Stimulated activated naive CD8-positive, alpha-beta T cell treated with anti-CD3 and anti-CD28 coated beads, Interleukin-15, Interleukin-2, amounts not matched to agents 100 ng/mL and 50 ng/mL, for 24 hours (primary cell): ENCODE results near the gene WHAMM.
"Not testable (repeated sequence)": the region's sequence is repeated elsewhere in the genome, so short reads cannot be mapped to it uniquely, and the experiment has no call there.

Experiments used
- H3K27ac Mint-ChIP-seq: one replicate; pipeline ENCODE4 v1.8.0; 2021; ENCODE audit warnings: mild to moderate bottlenecking, mixed read lengths
- H3K27me3 Mint-ChIP-seq: one replicate; pipeline ENCODE4 v1.8.0; 2021; ENCODE audit warnings: mixed read lengths
- H3K36me3 Mint-ChIP-seq: one replicate; pipeline ENCODE4 v1.8.0; 2021; ENCODE audit warnings: low read depth, mixed read lengths
- H3K4me1 Mint-ChIP-seq: one replicate; pipeline ENCODE4 v1.8.0; 2021; ENCODE audit warnings: low read depth, mixed read lengths
- H3K4me3 Mint-ChIP-seq: one replicate; pipeline ENCODE4 v1.8.0; 2021; ENCODE audit warnings: mild to moderate bottlenecking, mixed read lengths
- H3K9me3 Mint-ChIP-seq: one replicate; pipeline ENCODE4 v1.8.0; 2021; ENCODE audit warnings: mixed read lengths

WHAMM gene

DNA sequence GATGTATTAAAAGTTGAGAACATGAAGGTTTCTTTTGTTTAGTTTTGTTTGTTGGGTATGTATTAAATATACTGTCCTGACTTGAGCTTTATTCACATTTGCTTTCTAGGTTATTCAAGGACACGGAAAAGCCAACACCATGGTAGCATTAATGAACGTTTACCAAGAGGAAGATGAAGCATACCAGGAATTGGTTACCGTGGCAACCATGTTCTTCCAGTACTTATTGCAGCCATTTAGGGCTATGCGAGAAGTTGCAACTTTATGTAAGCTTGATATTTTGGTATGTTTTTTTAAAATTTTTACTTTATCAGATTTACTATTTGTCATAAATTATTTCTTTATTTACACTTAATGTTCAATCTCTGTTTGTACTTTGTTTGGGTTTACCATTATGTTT is 3.6 kb downstream of the WHAMM start:
- H3K9me3 Mint-ChIP-seq: no peaks in the 10 kb centered on the region
- no peak overlapping the region for H3K4me3 Mint-ChIP-seq
- no peaks in the 10 kb centered on the region for H3K27me3 Mint-ChIP-seq
- H3K36me3 Mint-ChIP-seq: peaks cover 44% of the 10 kb centered on the region
- peaks cover 48% of the 10 kb centered on the region for H3K4me1 Mint-ChIP-seq
- H3K27ac Mint-ChIP-seq: no peak overlapping the region

DNA sequence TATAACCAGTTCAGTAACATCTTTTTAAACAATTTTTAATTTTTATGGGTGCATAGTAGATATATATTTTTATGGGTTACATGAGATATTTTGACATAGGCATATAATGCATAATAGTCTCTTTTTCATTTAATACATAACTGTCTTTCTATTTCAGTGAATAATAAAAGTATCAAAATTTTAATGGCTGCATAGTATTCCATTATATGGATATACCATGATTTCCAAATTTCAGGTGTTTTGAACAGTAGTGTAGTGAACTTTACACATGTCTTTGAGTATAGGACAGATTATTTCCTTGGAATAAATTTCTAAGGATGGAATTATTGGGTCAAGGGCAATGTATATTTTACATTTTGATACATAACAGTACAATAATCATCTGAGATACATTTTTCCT is 10.7 kb downstream of the WHAMM start:
- Mint-ChIP-seq H3K4me1 (no peaks in the 10 kb centered on the region), H3K27me3 (no peaks in the 10 kb centered on the region), H3K27ac (no peak overlapping the region), H3K4me3 (no peak overlapping the region), H3K9me3 (no peaks in the 10 kb centered on the region), H3K36me3 (peaks cover 59% of the 10 kb centered on the region)

DNA sequence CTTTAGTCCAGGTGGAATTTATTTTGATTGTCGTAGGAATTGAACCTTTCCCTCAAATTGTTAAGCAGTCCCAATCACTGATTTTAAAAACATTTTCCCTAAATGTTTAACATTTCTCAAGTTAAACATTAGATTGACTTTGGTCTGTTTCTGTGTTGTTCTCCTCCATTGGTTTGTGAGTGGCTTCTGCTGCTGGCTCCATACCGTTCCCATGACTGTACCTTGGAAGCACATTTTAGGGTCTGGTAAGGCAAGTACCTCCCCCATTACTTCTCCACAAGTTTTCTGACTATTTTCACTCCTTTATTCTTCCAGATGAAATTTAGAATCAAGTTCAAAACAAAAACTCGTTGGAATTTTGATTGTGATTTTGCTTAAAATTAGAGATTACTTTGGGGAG is 12.0 kb downstream of the WHAMM start:
- not testable (repeated sequence) for H3K27ac Mint-ChIP-seq, H3K27me3 Mint-ChIP-seq, H3K4me1 Mint-ChIP-seq, H3K9me3 Mint-ChIP-seq, H3K4me3 Mint-ChIP-seq
- H3K36me3 Mint-ChIP-seq: peaks cover 57% of the 10 kb centered on the region

DNA sequence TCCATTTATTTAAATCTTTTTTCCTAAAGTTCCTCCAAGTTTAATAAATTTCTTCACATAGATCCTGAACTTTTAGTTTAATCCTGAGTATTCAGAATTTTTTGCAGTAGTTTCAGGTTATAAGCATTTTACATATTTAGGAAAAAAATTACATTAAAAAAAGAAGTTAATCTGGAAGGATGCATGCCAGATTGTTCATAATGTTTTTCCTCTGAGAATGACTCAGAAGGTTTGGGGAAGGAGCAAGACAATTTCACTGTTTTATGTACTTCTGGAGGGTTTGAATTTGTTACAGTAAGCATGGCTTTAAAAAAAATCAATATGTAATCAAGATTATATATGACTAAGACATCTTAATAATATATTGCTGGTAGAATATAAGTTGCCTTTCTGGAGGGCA is 12.4 kb downstream of the WHAMM start:
- peaks cover 57% of the 10 kb centered on the region for H3K36me3 Mint-ChIP-seq
- not testable (repeated sequence) for H3K4me1 Mint-ChIP-seq, H3K9me3 Mint-ChIP-seq, H3K27me3 Mint-ChIP-seq, H3K4me3 Mint-ChIP-seq, H3K27ac Mint-ChIP-seq

DNA sequence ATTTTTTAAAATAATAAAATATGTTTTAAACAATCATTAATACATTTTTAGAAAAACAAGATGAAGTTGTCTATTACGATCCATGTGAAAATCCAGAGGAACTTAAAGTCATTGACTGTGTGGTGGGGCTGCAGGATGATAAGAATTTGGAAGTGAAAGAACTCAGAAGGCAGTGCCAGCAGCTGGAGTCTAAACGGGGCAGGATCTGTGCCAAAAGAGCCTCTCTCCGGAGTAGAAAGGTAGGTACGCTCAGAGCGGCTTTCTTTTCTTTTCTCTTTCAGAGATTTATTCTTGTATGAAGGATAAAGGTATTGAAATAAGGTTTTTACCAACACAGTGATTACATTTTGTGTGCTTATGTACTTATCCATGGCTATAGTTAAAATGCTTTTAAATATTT is 13.6 kb downstream of the WHAMM start:
- Mint-ChIP-seq H3K27ac (no peak overlapping the region), H3K4me3 (no peak overlapping the region), H3K27me3 (no peaks in the 10 kb centered on the region), H3K4me1 (no peaks in the 10 kb centered on the region), H3K9me3 (no peaks in the 10 kb centered on the region), H3K36me3 (peaks cover 59% of the 10 kb centered on the region)

DNA sequence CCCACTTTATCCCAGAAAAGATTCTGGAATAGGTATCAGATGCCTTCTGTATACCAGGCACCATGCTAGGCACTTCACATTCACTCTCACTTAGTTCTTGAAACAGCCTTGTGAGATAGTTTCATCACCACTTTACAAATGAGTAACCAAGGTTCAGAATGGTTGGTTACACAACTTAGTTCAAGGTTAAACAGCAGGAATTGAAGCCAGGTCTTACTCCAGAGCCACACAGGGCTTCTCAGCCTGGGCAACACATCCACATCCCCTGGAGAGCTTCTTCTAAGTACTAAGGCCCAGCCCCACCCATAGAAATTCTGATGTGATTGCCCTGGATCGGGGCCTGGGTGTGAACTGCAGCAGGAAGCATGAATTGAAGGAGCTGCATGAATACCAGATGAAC is 18.6 kb downstream of the WHAMM start:
- no peak overlapping the region for H3K27ac Mint-ChIP-seq

DNA sequence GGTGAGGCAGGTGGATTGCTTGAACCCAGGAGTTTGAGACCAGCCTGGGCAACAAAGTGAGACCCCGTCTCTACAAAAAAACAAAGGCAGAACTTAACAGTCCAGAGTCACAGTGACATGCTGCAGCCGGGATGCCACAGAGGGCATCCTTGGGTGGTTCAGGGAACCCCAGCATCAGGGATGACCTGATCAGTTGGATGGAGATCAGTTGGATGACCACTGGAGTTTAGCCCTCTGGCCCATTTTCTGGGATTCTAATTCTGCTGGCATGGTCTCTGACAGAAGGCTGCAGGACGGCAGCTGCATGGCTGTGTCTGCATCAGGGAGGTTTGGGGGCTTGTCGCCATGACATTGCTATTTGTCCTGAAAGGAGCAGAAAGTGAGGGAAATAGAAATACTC is 19.8 kb downstream of the WHAMM start:
- H3K9me3 Mint-ChIP-seq: no peaks in the 10 kb centered on the region
- H3K4me1 Mint-ChIP-seq: peaks cover 29% of the 10 kb centered on the region
- H3K27ac Mint-ChIP-seq: peak overlapping the region; percentile 61
- peaks cover 72% of the 10 kb centered on the region for H3K36me3 Mint-ChIP-seq
- no peaks in the 10 kb centered on the region for H3K27me3 Mint-ChIP-seq
- H3K4me3 Mint-ChIP-seq: no peak overlapping the region

More for the DNA sequence above, 18.6 kb downstream of the WHAMM start:
- Mint-ChIP-seq H3K4me3 (no peak overlapping the region), H3K36me3 (peaks cover 65% of the 10 kb centered on the region), H3K4me1 (peaks cover 23% of the 10 kb centered on the region), H3K27me3 (no peaks in the 10 kb centered on the region), H3K9me3 (no peaks in the 10 kb centered on the region)

DNA sequence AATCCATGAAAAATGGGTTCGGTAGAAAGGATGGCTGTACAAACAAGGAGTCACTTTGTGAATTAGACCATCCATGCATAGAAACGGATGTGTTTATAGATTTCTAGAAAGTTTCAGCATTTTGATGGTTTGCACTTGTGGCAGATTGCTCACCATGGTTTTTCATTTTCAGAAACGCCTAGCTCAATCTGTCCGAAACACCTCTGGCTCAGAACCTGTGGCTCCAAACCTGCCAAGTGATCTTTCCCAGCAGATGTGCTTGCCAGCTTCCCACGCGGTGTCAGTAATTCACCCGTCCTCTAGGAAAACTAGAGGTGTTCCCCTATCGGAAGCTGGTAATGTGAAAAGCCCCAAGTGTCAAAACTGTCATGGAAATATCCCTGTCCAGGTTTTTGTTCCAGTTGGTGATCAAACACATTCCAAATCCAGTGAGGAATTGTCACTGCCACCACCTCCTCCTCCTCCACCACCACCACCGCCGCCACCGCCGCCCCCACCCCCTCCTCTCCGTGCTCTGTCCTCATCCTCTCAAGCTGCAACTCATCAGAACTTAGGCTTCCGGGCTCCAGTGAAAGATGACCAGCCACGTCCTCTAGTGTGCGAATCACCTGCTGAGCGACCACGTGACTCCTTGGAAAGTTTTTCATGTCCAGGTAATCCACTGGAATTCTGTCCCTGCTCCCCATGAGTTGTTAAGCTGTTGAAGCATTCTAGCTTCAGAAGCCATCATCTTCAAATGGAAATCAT is 21.2 kb downstream of the WHAMM start:
- Mint-ChIP-seq H3K36me3 (peaks cover 84% of the 10 kb centered on the region), H3K27me3 (no peaks in the 10 kb centered on the region), H3K9me3 (no peaks in the 10 kb centered on the region), H3K27ac (no peak overlapping the region), H3K4me3 (no peak overlapping the region), H3K4me1 (peaks cover 30% of the 10 kb centered on the region)

DNA sequence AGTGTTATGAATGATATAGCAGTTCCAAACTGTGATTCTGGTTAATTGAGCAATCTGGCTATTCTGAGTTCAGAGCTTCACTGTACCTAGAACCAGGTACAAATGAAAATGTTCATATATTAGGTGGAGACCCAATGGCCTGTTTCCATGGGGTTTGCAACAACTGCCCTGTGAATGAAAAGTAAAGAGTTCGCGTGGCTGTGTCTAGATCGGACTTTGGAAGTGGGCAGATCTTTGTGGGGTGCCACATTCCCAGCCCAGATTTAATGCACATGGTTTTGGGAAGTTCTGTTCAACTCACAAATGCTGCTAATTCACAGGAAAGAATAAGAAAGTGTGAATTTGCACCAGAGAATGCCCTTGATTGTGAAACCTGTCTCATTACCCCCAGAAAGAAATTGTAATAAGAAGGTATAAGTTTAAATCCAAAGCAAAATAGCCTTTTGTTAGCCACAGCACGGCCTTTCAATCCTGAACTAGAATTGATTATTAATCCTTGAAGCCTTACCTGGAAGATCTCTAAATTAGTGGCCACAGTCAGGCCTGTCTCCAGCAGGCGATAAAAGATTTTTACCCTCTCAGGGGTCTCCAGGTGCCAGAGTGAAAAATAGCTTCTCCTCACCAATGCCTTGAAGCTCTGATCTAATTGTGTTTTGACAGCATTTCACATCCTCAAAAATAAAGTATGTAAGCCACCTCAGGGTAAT is 22.6 kb downstream of the WHAMM start:
- Mint-ChIP-seq H3K27me3 (no peaks in the 10 kb centered on the region), H3K4me3 (peak overlapping the region; percentile 41), H3K36me3 (peaks cover 84% of the 10 kb centered on the region), H3K27ac (peak overlapping the region; percentile 87), H3K9me3 (no peaks in the 10 kb centered on the region), H3K4me1 (peaks cover 30% of the 10 kb centered on the region)

DNA sequence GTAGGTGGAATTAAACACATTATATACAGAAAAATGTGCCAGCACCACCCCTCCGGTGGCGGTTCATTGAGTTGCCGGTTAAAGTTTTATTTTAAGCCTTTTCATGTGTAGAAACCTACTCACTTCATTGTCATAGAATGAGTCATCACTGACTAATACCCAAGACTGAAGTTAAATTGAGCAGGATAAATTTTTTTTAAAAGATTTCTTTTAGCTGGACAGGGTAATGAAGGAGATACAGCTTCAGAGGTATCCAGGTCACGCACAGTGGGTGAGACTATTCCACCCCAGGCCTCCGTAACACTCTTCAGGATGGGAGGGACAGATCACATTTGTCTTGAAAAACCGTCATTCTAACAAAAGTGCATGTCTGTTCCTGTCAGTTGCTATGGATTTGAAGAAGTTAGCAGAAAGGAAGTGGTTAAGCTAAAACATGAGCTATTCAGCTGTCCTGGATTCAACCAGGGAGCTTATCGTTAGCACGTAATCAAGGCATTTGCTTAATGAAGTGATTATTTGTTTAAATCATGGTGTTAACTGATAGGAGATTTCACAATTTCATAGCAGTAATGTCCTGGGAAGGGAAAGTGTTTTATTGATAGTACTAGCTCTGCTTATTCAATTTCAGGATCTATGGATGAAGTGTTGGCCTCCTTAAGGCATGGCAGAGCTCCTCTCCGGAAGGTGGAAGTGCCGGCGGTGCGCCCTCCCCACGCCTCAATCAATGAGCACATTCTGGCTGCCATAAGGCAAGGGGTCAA is 23.4 kb downstream of the WHAMM start:
- Mint-ChIP-seq H3K4me3 (peak overlapping the region; percentile 41), H3K27me3 (no peaks in the 10 kb centered on the region), H3K9me3 (no peaks in the 10 kb centered on the region)

DNA sequence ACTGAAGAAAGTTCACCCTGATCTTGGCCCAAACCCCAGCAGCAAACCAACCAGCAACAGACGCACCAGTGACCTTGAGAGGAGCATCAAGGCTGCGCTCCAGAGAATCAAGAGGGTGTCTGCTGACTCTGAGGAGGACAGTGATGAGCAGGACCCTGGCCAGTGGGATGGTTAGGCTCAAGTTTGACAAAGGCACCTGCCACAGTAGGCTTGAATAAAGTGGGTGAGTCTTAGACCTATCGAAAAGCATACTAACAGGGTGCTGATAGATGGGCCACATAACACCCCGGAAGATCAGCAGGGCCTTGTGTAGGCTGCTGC is 23.9 kb downstream of the WHAMM start:
- H3K4me3 Mint-ChIP-seq: no peak overlapping the region
- no peaks in the 10 kb centered on the region for H3K9me3 Mint-ChIP-seq
- H3K36me3 Mint-ChIP-seq: peaks cover 85% of the 10 kb centered on the region
- peak overlapping the region; percentile 87 for H3K27ac Mint-ChIP-seq
- H3K4me1 Mint-ChIP-seq: peaks cover 30% of the 10 kb centered on the region
- H3K27me3 Mint-ChIP-seq: no peaks in the 10 kb centered on the region

More for the DNA sequence above, 23.4 kb downstream of the WHAMM start:
- Mint-ChIP-seq H3K27ac (peak overlapping the region; percentile 87), H3K36me3 (peaks cover 85% of the 10 kb centered on the region), H3K4me1 (peaks cover 30% of the 10 kb centered on the region)

DNA sequence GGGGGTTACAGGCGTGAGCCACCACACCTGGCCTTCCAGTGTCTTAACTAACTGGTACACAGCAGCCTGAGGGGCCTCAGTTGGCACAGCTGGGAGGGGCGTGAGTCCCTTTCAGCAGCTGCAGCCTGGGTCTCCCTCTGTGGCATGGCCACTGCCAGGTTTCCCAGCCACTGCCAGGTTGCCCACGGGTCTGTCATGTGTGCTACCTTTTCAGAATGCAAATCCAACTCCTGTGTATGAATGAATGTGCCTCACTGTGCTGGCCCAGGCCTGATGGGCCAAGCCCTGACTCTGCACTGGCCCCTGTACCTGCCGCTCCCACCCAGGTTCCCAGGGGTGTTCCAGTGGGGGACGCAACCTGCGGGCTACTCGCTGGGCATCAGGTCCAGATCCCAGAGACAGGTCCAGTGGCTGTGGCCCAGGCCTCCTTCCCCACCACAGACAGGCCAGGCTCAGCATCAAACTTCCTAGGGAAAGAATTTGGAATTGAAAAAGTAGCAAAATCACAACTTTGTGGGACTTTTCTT is 26.0 kb downstream of the WHAMM start:
- Mint-ChIP-seq H3K27ac (no peak overlapping the region), H3K36me3 (peaks cover 72% of the 10 kb centered on the region), H3K27me3 (no peaks in the 10 kb centered on the region), H3K4me3 (no peak overlapping the region), H3K4me1 (peaks cover 30% of the 10 kb centered on the region), H3K9me3 (no peaks in the 10 kb centered on the region)

DNA sequence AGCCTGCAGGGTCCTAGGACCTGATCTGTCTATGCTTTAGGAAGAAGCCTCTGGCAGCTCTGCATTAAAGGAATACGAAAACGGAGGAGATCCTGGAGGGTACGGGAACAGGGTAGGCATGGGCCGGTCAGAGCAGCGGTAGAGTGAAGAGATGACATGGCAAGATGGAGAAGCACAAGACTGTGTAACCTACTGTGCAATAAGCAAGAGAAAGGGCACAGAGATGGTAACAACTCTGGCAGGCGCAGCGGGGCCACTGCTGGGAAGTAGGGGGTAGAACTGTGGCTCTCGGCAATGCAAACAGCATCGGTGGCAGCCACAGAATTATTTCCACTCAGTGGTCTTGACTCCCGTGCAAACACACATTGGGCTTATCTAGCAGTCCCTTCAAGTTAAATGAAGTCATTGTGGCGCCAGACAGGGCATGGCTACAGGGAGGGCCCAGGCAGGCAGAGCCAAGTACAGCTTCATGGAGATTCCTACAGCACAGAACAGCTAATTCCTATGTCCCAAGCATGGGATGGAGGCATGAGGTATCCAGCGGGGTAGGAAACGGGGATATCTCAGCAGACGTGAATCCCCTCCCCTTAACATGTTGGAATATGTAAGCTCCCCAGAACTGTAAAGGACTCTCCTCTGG is 28.8 kb downstream of the WHAMM start:
- H3K4me1 Mint-ChIP-seq: peaks cover 5% of the 10 kb centered on the region
- H3K9me3 Mint-ChIP-seq: no peaks in the 10 kb centered on the region
- no peak overlapping the region for H3K27ac Mint-ChIP-seq
- no peak overlapping the region for H3K4me3 Mint-ChIP-seq
- no peaks in the 10 kb centered on the region for H3K27me3 Mint-ChIP-seq
- peaks cover 47% of the 10 kb centered on the region for H3K36me3 Mint-ChIP-seq

DNA sequence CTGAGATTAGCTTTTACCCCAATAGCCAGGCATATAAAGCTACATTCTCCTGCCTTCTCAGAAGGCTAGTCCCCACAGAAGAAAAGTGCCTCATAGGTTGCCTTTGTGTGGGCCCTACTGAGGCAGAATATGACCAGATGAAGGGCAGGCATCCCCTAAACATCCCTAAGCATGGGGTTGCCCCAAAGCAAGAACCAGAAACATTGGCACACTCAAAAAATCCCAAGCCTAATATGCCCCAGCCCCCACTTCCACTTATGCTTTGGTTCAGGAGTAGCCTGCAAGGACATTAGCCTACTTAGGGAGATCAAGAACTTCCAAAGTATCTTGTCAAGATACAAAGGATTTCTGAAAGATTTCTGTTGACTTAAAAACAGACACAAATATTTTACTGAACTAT is 29.7 kb downstream of the WHAMM start:
- H3K27me3 Mint-ChIP-seq: no peaks in the 10 kb centered on the region
- peaks cover 8% of the 10 kb centered on the region for H3K4me1 Mint-ChIP-seq
- no peaks in the 10 kb centered on the region for H3K9me3 Mint-ChIP-seq
- H3K27ac Mint-ChIP-seq: no peak overlapping the region
- peaks cover 44% of the 10 kb centered on the region for H3K36me3 Mint-ChIP-seq
- no peak overlapping the region for H3K4me3 Mint-ChIP-seq

DNA sequence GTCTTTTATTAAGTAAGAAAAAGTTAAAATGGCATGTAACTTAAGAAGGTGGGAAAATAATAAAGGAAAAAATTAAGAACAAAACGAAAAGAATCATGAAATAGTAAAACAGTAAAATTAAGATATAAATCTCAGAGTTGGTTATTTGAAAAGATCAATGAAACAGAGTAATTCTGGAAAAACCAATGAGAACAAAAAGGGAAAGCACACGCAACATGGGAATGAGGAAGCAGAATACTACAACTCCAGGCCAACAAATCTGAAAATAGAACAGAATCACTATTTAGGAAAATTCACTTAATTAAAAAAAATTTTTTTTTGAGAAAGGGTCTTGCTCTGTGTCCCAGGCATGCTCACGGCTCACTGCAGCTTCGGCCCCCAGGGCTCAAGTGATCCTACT is 30.7 kb downstream of the WHAMM start:
- no peaks in the 10 kb centered on the region for H3K9me3 Mint-ChIP-seq
- H3K36me3 Mint-ChIP-seq: peaks cover 34% of the 10 kb centered on the region
- no peak overlapping the region for H3K4me3 Mint-ChIP-seq
- peaks cover 13% of the 10 kb centered on the region for H3K4me1 Mint-ChIP-seq
- H3K27me3 Mint-ChIP-seq: no peaks in the 10 kb centered on the region
- H3K27ac Mint-ChIP-seq: no peak overlapping the region
